ENCODE results near the gene GLT8D1.

Gene GLT8D1

DNA sequence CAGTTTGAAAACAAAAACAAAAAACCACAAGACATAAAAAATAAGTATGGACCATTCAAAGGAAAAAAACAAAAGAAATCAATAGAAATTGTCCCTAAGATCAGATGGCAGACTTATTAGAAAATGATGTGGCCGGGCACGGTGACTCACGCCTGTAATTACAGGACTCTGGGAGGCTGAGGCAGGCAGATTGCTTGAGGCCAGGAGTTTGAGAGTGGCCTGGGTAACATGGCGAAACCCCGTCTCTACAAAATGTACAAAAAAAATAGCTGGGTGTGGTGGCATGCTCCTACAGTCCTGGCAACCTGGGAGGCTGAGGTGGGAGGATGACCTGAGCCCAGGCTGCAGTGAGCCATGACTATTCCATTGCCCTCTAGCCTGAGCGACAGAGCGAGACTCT lies 16.9 kb upstream of the GLT8D1 start:
- DNase-seq (ENCODE audit: low read depth) = peak; percentile 43
- TF ChIP-seq CTCF (IDR thresholded peaks at IDR 0.05; ENCODE audit: insufficient read depth, low read depth, low read length, missing control alignments) = no peak

DNA sequence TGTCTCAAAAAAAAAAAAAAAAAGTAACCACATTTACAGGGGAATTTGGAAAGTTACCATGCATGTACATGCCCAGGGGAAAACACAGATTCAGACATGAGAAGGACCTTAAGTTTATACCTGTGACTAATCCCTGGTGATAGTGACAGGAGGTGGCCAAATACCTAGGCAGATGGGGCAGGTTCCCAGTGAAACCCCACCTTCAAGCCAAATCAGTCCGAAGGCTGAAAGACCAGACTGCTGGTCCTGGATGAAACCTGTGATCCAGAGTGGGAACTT lies 16.1 kb upstream of the GLT8D1 start:
- H3K4me3 ChIP-seq (ENCODE audit: low read length) = no peak overlapping the region
- peak; percentile 44 for DNase-seq (ENCODE audit: low read depth)
- TF ChIP-seq CTCF (IDR thresholded peaks at IDR 0.05; ENCODE audit: insufficient read depth, low read depth, low read length, missing control alignments) = no peak

More for the DNA sequence above, 16.9 kb upstream of the GLT8D1 start:
- no peak overlapping the region for H3K4me3 ChIP-seq (ENCODE audit: low read length)

DNA sequence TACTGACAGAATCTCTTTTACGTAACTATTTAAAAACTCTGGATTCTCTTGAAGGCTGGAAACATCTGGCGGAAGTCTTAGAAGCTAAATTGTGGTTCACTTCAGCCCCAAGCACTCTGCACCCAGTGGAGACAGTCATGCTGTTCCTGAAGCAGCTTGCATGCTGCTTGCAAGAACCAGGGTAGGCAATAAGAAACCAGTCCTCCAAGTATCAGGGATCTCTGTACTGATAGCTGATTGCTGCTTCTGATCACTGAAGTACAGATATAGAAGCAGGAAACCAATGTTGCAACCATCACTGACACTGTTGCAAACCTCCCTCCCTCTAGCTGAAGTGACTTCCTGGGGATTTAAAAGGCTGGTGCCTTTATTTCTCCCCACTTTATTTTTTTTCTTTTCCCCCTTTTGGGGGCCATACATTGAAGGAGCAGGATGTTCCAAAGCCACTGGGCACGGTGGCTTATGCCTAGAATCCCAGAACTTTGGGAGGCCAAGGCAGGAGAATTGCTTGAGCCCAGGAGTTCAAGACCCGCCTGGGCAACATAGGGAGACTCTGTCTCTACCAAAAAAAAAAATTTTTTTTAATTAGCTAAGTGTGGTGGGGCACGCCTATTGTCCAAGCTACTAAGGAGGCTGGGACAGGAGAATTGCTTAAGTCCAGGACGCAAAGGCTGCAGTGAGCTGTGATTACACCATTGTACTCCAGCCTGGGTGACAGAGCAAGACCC lies 15.6 kb upstream of the GLT8D1 start:
- TF ChIP-seq CTCF (IDR thresholded peaks at IDR 0.05; ENCODE audit: insufficient read depth, low read depth, low read length, missing control alignments) = no peak
- no peak overlapping the region for H3K4me3 ChIP-seq (ENCODE audit: low read length)
- DNase-seq (ENCODE audit: low read depth) = no peak

DNA sequence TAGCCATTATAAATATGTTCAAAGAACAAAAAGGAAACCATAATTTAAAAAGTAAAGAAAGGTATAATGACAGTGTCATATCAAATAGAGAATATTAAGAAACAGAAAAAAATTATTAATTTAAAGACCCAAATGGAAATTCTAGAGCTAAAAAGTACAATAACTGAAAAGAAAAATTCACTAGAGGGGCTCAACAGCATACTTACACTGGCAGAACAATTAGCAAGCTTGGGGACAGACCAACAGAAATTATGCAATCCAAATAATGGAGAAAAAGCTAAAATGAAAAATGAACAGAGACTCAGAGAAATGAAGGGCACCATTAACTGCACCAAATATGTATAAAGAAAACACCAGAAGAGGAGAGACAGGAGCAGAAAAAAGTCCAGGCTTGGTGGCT lies 14.0 kb upstream of the GLT8D1 start:
- no peak for TF ChIP-seq CTCF (IDR thresholded peaks at IDR 0.05; ENCODE audit: insufficient read depth, low read depth, low read length, missing control alignments)
- DNase-seq (ENCODE audit: low read depth) = no peak
- H3K4me3 ChIP-seq (ENCODE audit: low read length) = no peak overlapping the region

- H3K4me3 ChIP-seq (ENCODE audit: low read length) = no peak overlapping the region
- no peak for TF ChIP-seq CTCF (IDR thresholded peaks at IDR 0.05; ENCODE audit: insufficient read depth, low read depth, low read length, missing control alignments)
- DNase-seq (ENCODE audit: low read depth) = no peak
These were observed 10.2 kb upstream of the GLT8D1 start for GRCh38 chr3:52715714-52716305.

- DNase-seq (ENCODE audit: low read depth) = no peak
- no peak for TF ChIP-seq CTCF (IDR thresholded peaks at IDR 0.05; ENCODE audit: insufficient read depth, low read depth, low read length, missing control alignments)
- no peak overlapping the region for H3K4me3 ChIP-seq (ENCODE audit: low read length)
These were observed 9.0 kb upstream of the GLT8D1 start for GRCh38 chr3:52714335-52715302.

Measured in epithelial cell of esophagus (primary cell).